ENCODE data around the gene BACH2.

DNA sequence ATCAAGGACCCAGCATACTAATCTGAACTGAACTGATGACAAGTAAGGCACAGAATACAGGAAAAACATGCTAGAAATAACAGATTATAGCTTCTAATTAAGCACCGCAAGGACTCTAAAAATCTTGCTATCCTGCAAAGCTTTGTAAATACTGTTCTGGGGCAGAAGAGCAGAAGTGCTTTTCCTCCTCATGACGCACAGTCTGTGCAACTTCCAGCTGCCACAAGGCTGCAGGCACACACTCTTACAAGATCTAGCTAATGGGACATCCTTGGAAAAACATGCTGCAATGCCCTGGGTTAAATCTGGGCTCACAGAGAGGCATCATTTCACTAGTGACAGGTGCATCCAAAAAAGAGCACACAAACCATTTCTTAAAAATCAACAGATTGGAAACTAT lies 213.8 kb downstream of the BACH2 start:
- TF ChIP-seq, protein P1, sequence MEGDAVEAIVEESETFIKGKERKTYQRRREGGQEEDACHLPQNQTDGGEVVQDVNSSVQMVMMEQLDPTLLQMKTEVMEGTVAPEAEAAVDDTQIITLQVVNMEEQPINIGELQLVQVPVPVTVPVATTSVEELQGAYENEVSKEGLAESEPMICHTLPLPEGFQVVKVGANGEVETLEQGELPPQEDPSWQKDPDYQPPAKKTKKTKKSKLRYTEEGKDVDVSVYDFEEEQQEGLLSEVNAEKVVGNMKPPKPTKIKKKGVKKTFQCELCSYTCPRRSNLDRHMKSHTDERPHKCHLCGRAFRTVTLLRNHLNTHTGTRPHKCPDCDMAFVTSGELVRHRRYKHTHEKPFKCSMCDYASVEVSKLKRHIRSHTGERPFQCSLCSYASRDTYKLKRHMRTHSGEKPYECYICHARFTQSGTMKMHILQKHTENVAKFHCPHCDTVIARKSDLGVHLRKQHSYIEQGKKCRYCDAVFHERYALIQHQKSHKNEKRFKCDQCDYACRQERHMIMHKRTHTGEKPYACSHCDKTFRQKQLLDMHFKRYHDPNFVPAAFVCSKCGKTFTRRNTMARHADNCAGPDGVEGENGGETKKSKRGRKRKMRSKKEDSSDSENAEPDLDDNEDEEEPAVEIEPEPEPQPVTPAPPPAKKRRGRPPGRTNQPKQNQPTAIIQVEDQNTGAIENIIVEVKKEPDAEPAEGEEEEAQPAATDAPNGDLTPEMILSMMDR (IDR thresholded peaks at IDR 0.05) = no peak
- no peak for TF ChIP-seq POLR2A (IDR thresholded peaks at IDR 0.05; ENCODE audit: low read depth)
